Upper lobe of left lung (tissue), 6 donors: ENCODE measurements around the gene MRPL34. TPM values are rescaled to one million over a fixed set of nuclear protein-coding genes. Genes with fewer than 3 reads are reported as not detected.
"Not testable (repeated sequence)": the region's sequence is repeated elsewhere in the genome, so short reads cannot be mapped to it uniquely, and the experiment has no call there.

Source experiments
- ATAC-seq, 2 donors: fragments of 200-7000 bp; cut with Tn5 transposase; one replicate each; pipeline ENCODE4 v1.9.1; 2022; ENCODE audit warnings: mild to moderate bottlenecking in 2 of 2, moderate library complexity in 2 of 2; ENCODE audit not compliant: low FRiP score in 2 of 2
- DNase-seq, 2 donors: peaks; one replicate each; pipeline ENCODE4 v3.0.0-alpha.2; 2019 to 2020
- H3K27ac ChIP-seq, 4 donors: fragments of 200-600 bp; sonication (generic); one replicate each; pipeline ENCODE4 v1.5.1; 2016 to 2019
- H3K27me3 ChIP-seq, 4 donors: fragments of 200-600 bp; sonication (generic); one replicate each; pipeline ENCODE4 v1.5.1; 2017 to 2019
- H3K36me3 ChIP-seq, 4 donors: fragments of 200-600 bp; sonication (generic); one replicate each; pipeline ENCODE4 v1.5.1; 2016 to 2019
- H3K4me1 ChIP-seq, 4 donors: fragments of 200-600 bp; sonication (generic); one replicate each; pipeline ENCODE4 v1.5.1; 2018 to 2019
- H3K4me3 ChIP-seq, 4 donors: fragments of 200-600 bp; sonication (generic); one replicate each; pipeline ENCODE4 v1.5.1; 2017 to 2019; ENCODE audit warnings: mild to moderate bottlenecking in 2 of 4, moderate library complexity in 1 of 4
- H3K9me3 ChIP-seq, 4 donors: fragments of 200-600 bp; sonication (generic); one replicate each; pipeline ENCODE4 v1.5.1; 2018 to 2019
- CTCF ChIP-seq, 6 experiments: fragments of 450-650 bp in 4 of 6; fragments of 200-600 bp in 2 of 6; sonication (generic) in 2 of 6; IDR thresholded peaks; one replicate each; pipeline ENCODE4 v1.5.1; 2016 to 2019; ENCODE audit warnings: antibody characterized with exemption in 6 of 6
- EP300 ChIP-seq, 4 donors: sonication (generic); formaldehyde crosslinking; IDR thresholded peaks; one replicate each; pipeline ENCODE4 v1.5.1; 2017; ENCODE audit warnings: antibody characterized with exemption in 4 of 4, control low read depth in 2 of 4
- POLR2A ChIP-seq, 4 donors: fragments of 450-650 bp; IDR thresholded peaks; one replicate each; pipeline ENCODE4 v1.5.1; 2016 to 2017; ENCODE audit warnings: antibody characterized with exemption in 4 of 4, mild to moderate bottlenecking in 2 of 4
- POLR2AphosphoS5 ChIP-seq, 2 donors: sonication (generic); formaldehyde crosslinking; IDR thresholded peaks; one replicate each; pipeline ENCODE4 v1.5.1; 2017; ENCODE audit warnings: antibody characterized with exemption in 2 of 2
- WGBS, 2 donors: methylation state at CpG; one replicate each; pipeline ENCODE4 v1.1.5; 2017 to 2018; 5-methylcytosine and 5-hydroxymethylcytosine counted together
- total RNA-seq, 6 donors: library from RNA; depleted of rRNA in 4 of 6; stranded (reverse); fragments of >200 nt in 4 of 6; gene quantifications; one replicate each; pipeline versions ENCODE4 v1.1.0 to v1.2.1, GENCODE V29; 2016 to 2021
- donor health status: DM: no; HTN: no; CAD: no; lungs with moderate emphysema.
- donor health status: DM: no; HTN: yes; CAD: no; lungs with severe emphysema.

MRPL34 gene
- total RNA-seq, 6 donors from 2014 or later: 98.3 to 176 (median 122) TPM

GRCh38 chr19:17289489-17289888, 16.2 kb upstream of the MRPL34 start:
- H3K27me3 ChIP-seq: no peaks in the 10 kb centered on the region
- DNase-seq: peak; percentile 75 to 78
- TF ChIP-seq CTCF (IDR thresholded peaks at IDR 0.05): peak in 2 of 6 experiments; percentile 19 to 21
- TF ChIP-seq POLR2A (IDR thresholded peaks at IDR 0.05): no peak
- H3K36me3 ChIP-seq: no peaks in the 10 kb centered on the region
- no peak for ATAC-seq
- WGBS, 2 donors: 12 to 24% methylated on average over 17 to 21 of the region's 22 CpGs
- no peaks in the 10 kb centered on the region for H3K9me3 ChIP-seq
- no peak overlapping the region for H3K27ac ChIP-seq
- H3K4me1 ChIP-seq: peaks cover 4 to 24% (median 12%) of the 10 kb centered on the region in 4 donors
- H3K4me3 ChIP-seq: no peak overlapping the region

- H3K27me3 ChIP-seq: no peaks in the 10 kb centered on the region
- peak overlapping the region; percentile 41 to 62 (median 57) for H3K4me3 ChIP-seq
- DNase-seq (peak; percentile 71 to 96), ATAC-seq (peak; percentile 94 to 96)
- no peak for TF ChIP-seq POLR2AphosphoS5 (IDR thresholded peaks at IDR 0.05)
- peak; percentile 68 to 78 (median 70) for TF ChIP-seq CTCF (IDR thresholded peaks at IDR 0.05)
- peak in 1 of 4 donors; percentile 19 for TF ChIP-seq POLR2A (IDR thresholded peaks at IDR 0.05)
- H3K4me1 ChIP-seq: peaks cover 4 to 24% (median 12%) of the 10 kb centered on the region in 4 donors
- peaks cover 0 to 3% (median 0%) of the 10 kb centered on the region in 4 donors for H3K36me3 ChIP-seq
- peak overlapping the region; percentile 43 to 74 (median 62) for H3K27ac ChIP-seq
- WGBS, 2 donors: 4 to 11% methylated on average over 8 to 18 of the region's 46 CpGs
- H3K9me3 ChIP-seq: no peaks in the 10 kb centered on the region
These were observed 13.2 kb upstream of the MRPL34 start for GRCh38 chr19:17292301-17293074.

- 91 to 92% methylated on average over 13 to 14 of the region's 14 CpGs for WGBS, 2 donors
- no peak for TF ChIP-seq CTCF (IDR thresholded peaks at IDR 0.05)
- TF ChIP-seq POLR2A (IDR thresholded peaks at IDR 0.05): no peak
- no peak for TF ChIP-seq EP300 (IDR thresholded peaks at IDR 0.05)
- no peak for TF ChIP-seq POLR2AphosphoS5 (IDR thresholded peaks at IDR 0.05)
- Histone ChIP-seq H3K27me3 (no peaks in the 10 kb centered on the region), H3K9me3 (no peaks in the 10 kb centered on the region), H3K4me1 (peaks cover 4 to 24% (median 12%) of the 10 kb centered on the region in 4 donors), H3K27ac (no peak overlapping the region), H3K4me3 (no peak overlapping the region), H3K36me3 (peaks cover 0 to 3% (median 0%) of the 10 kb centered on the region in 4 donors)
- no peak for DNase-seq
- ATAC-seq: no peak
These were observed 12.1 kb upstream of the MRPL34 start for GRCh38 chr19:17293605-17294004.

- Histone ChIP-seq H3K27me3 (no peaks in the 10 kb centered on the region), H3K27ac (no peak overlapping the region), H3K36me3 (peaks cover 0 to 3% (median 0%) of the 10 kb centered on the region in 4 donors), H3K9me3 (no peaks in the 10 kb centered on the region), H3K4me1 (peaks cover 4 to 23% (median 12%) of the 10 kb centered on the region in 4 donors), H3K4me3 (no peak overlapping the region)
- TF ChIP-seq POLR2A (IDR thresholded peaks at IDR 0.05) (no peak), POLR2AphosphoS5 (IDR thresholded peaks at IDR 0.05) (no peak), EP300 (IDR thresholded peaks at IDR 0.05) (no peak), CTCF (IDR thresholded peaks at IDR 0.05) (no peak)
- WGBS, 2 donors: 83% methylated on average over 23 to 48 of the region's 48 CpGs
- ATAC-seq: peak in 1 of 2 donors; percentile 50
- DNase-seq: peak in 1 of 2 donors; percentile 93
These were observed 11.4 kb upstream of the MRPL34 start for GRCh38 chr19:17294051-17294891.

- peaks cover 4 to 26% (median 10%) of the 10 kb centered on the region in 4 donors for H3K4me1 ChIP-seq
- H3K4me3 ChIP-seq, ATAC-seq, H3K36me3 ChIP-seq, DNase-seq, H3K9me3 ChIP-seq, H3K27me3 ChIP-seq: not testable (repeated sequence)
- peak overlapping the region in 1 of 4 donors; percentile 57 for H3K27ac ChIP-seq
- 88 to 95% methylated on average over 6 of the region's 6 CpGs for WGBS, 2 donors
These were observed 10.1 kb upstream of the MRPL34 start for GRCh38 chr19:17295551-17295950.
